DND-41 (cell line): ENCODE measurements around the gene U2AF1L4.

Experiments used
- ATAC-seq: fragments of 200-7000 bp; cut with Tn5 transposase; 3 replicates; pipeline ENCODE4 v1.9.1; 2021; ENCODE audit warnings: low read depth; ENCODE audit not compliant: insufficient read depth
- DNase-seq: peaks from one replicate; pipeline ENCODE4 v3.0.0-alpha.2; 2020
- H2AFZ ChIP-seq: 2 replicates; pipeline ENCODE4 v1.6.0; 2012; ENCODE audit warnings: low read depth, low read length
- H3K27ac ChIP-seq: 2 replicates; pipeline ENCODE4 v1.5.1; 2012; ENCODE audit warnings: low read length, inconsistent platforms
- H3K27me3 ChIP-seq: fragments of 200-600 bp; sonication (generic); 2 replicates; pipeline ENCODE4 v1.6.0; 2012; ENCODE audit warnings: low read length, mild to moderate bottlenecking, inconsistent platforms; ENCODE audit not compliant: insufficient read depth, poor library complexity
- H3K36me3 ChIP-seq: 2 replicates; pipeline ENCODE4 v1.5.1; 2012; ENCODE audit warnings: low read length, inconsistent platforms; ENCODE audit not compliant: insufficient read depth
- H3K4me1 ChIP-seq: 2 replicates; pipeline ENCODE4 v1.5.1; 2012; ENCODE audit warnings: mild to moderate bottlenecking, low read length; ENCODE audit not compliant: insufficient read depth
- H3K4me2 ChIP-seq: 2 replicates; pipeline ENCODE4 v1.6.0; 2012; ENCODE audit warnings: mild to moderate bottlenecking, moderate library complexity, low read length, inconsistent platforms; ENCODE audit not compliant: insufficient read depth
- H3K4me3 ChIP-seq, 2 experiments: fragments of 200-600 bp in 1 of 2; shearing (Covaris generic) in 1 of 2; 2 replicates each; pipeline ENCODE4 v1.5.1; 2012 to 2016; ENCODE audit warnings: inconsistent platforms in 2 of 2, low read length in 2 of 2, mild to moderate bottlenecking in 2 of 2, low read depth in 1 of 2, moderate library complexity in 1 of 2
- H3K79me2 ChIP-seq: 2 replicates; pipeline ENCODE4 v1.6.0; 2012; ENCODE audit warnings: low read length, inconsistent platforms; ENCODE audit not compliant: insufficient read depth
- H3K9ac ChIP-seq: 2 replicates; pipeline ENCODE4 v1.6.0; 2012; ENCODE audit warnings: low read depth, mild to moderate bottlenecking, inconsistent platforms, low read length, moderate library complexity
- H3K9me3 ChIP-seq: 2 replicates; pipeline ENCODE4 v1.5.1; 2012; ENCODE audit warnings: low read length, moderate library complexity, mild to moderate bottlenecking, inconsistent platforms; ENCODE audit not compliant: insufficient read depth, severe bottlenecking
- H4K20me1 ChIP-seq: 2 replicates; pipeline ENCODE4 v1.6.0; 2012; ENCODE audit warnings: low read length; ENCODE audit not compliant: insufficient read depth
- CTCF ChIP-seq: IDR thresholded peaks from 2 replicates; pipeline ENCODE4 v1.5.1; 2012; ENCODE audit warnings: borderline replicate concordance, low read length, moderate library complexity, mild to moderate bottlenecking; ENCODE audit not compliant: poor library complexity, severe bottlenecking; ENCODE audit errors: extremely low read depth
- EZH2 ChIP-seq: IDR thresholded peaks from 3 replicates; pipeline ENCODE4 v1.6.1; 2012; ENCODE audit warnings: borderline replicate concordance, low read depth, mild to moderate bottlenecking, moderate library complexity, low read length, inconsistent platforms; ENCODE audit not compliant: severe bottlenecking

The U2AF1L4 gene

DNA sequence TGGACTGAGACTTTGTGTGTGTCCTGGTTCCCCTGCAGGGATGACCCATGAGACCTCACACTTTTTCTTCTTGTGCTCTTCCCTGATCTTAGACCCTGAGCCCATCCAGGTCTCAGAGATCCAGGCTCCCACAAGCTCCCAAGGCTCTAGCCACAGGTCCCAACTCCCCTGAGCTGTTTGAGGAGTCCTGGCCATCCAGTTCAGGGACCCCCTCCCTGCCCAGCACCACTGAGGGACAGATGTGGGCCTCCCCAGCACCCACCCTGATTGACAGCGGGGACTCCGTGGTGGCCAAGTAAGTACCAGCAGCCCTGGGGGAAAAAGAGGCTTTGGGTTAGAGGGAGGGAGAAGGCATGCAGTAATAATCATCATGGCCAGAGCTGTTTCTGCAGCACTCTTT is 14.5 kb upstream of the U2AF1L4 start:
- Histone ChIP-seq H2AFZ (no peak overlapping the region), H3K27me3 (no peaks in the 10 kb centered on the region), H3K79me2 (peaks cover 30% of the 10 kb centered on the region), H3K9ac (peak overlapping the region; percentile 97; the same call in 1 of the 2 replicates), H4K20me1 (peaks cover 24% of the 10 kb centered on the region), H3K27ac (0 out of 2 replicates have a peak overlapping the region, but pooled peaks have one; percentile 2), H3K9me3 (no peaks in the 10 kb centered on the region), H3K4me1 (peaks cover 26% of the 10 kb centered on the region), H3K4me2 (peak overlapping the region; percentile 78), H3K4me3 (peak overlapping the region in 1 of 2 experiments; percentile 91; a peak in 1 of 4 replicates), H3K36me3 (peaks cover 41% of the 10 kb centered on the region)
- ATAC-seq (no peak), DNase-seq (no peak)
- TF ChIP-seq CTCF (no peak), EZH2 (no peak)

DNA sequence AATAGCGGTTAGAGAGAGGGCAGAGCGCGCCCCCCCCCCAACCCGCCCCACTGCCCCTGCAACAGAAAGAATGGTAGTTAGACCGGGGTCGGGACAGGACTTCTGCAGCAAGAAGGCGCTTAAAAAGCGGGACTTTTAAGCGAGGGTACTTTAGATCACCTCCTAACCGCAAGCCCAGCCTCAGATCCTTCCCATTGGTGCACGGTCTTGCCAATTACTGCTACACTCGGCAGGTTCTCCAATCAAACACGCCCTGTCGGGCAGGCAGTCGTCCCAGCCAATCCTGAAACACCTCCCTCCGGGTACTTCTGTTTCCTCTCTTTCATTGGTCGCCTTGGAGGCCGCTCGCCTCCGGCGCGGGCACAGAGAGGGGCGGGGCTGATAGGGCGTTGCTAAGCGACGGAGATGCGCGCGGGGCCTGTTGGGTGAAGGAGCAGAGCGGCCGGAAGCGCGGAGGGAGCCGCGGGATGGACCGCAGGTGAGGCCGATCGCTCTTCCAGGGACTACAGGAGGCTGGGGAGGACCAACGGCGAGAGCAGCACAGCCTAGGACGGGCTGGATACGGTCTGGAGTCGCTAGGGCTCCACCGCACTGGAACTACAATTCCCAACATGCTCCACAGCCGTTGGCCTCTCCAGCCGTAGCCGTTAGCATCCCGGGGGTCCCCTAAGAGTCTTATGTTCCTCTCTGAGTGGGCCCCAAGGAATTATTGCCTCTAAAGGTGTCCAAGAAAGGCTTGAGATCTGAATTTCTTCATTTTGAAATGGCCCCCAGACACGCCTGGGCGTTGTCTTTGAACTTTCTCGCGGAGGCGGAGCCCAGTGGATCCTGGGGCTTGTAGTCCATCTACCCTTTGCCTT is 12.8 kb upstream of the U2AF1L4 start, which contains the start of gene PROSER3:
PROSER3 (plus strand) TSS at position 428 of the 860 bp plus-strand sequence; CDS start at position 468, 40 bp downstream.
- DNase-seq, result peak; percentile 100
- ATAC-seq, result peak; percentile 97
- Histone ChIP-seq H3K79me2 (peaks cover 30% of the 10 kb centered on the region), H3K4me1 (peaks cover 26% of the 10 kb centered on the region), H2AFZ (peak within 1 kb of the TSS; percentile 98), H4K20me1 (peaks cover 22% of the 10 kb centered on the region), H3K36me3 (peaks cover 47% of the 10 kb centered on the region), H3K9ac (peak within 1 kb of the TSS; percentile 97), H3K27ac (peak within 1 kb of the TSS; percentile 99), H3K4me2 (peak within 1 kb of the TSS; percentile 78), H3K27me3 (no peaks in the 10 kb centered on the region), H3K4me3 (peak within 1 kb of the TSS; percentile 91 to 95), H3K9me3 (no peaks in the 10 kb centered on the region)
- TF ChIP-seq CTCF, result peak; percentile 3
- TF ChIP-seq EZH2, result no peak

DNA sequence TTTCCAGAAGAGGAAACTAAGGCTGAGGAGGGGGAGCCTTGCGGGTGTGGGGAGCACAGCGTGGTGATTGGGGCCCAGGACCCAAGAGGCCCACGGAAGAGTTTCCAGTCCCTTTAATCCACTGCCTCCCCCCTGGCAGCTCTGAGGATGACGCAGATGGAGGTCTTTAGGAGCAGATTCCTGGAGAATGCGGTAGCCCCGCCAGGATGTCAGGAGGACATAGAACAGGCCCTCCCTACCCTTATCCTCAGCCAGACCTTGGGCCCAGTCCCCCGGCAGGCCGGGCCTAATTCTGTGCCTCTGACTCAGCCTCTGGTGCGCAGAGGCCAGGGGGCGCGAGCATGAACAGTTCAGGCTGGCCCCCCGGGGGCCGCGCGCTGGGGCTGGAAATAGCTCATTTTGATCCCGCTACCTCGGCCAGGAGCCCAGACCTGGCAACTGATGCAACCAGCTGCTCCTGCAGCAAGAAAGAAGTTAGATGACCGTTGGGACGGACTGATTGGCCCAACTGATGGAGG is 12.1 kb upstream of the U2AF1L4 start:
- H3K4me1 ChIP-seq, result peaks cover 26% of the 10 kb centered on the region
- H3K27ac ChIP-seq, result peak overlapping the region; percentile 88
- peaks cover 53% of the 10 kb centered on the region for H3K36me3 ChIP-seq
- H4K20me1 ChIP-seq, result peaks cover 22% of the 10 kb centered on the region
- DNase-seq, result no peak
- H3K9ac ChIP-seq, result peak overlapping the region; percentile 72
- H3K79me2 ChIP-seq, result peaks cover 30% of the 10 kb centered on the region
- peak overlapping the region; percentile 30 to 61 for H3K4me3 ChIP-seq
- H3K9me3 ChIP-seq, result no peaks in the 10 kb centered on the region
- H3K27me3 ChIP-seq, result no peaks in the 10 kb centered on the region
- peak overlapping the region; percentile 62 for H2AFZ ChIP-seq
- TF ChIP-seq EZH2 (no peak), CTCF (no peak)
- peak; percentile 3; the same call in 2 of the 3 replicates for ATAC-seq
- H3K4me2 ChIP-seq, result peak overlapping the region; percentile 70
